Measurements from ENCODE around the gene VEPH1.

VEPH1 gene

GRCh38 chr3:157379525-157380140 lies 123.6 kb downstream of the VEPH1 start:
- TF ChIP-seq EZH2 (IDR thresholded peaks at IDR 0.05; ENCODE audit: borderline replicate concordance, low read depth, low read length, severe bottlenecking): no peak
- H3K9me3 ChIP-seq (ENCODE audit: insufficient read depth, low read length, severe bottlenecking): no peaks in the 10 kb centered on the region
- no peaks in the 10 kb centered on the region for H3K4me1 ChIP-seq (ENCODE audit: insufficient read depth, low read length)
- H3K27me3 ChIP-seq (ENCODE audit: insufficient read depth, low read length, poor library complexity): no peaks in the 10 kb centered on the region
- H3K9ac ChIP-seq (ENCODE audit: low read depth, low read length): no peak overlapping the region
- H3K79me2 ChIP-seq (ENCODE audit: insufficient read depth, low read length): no peaks in the 10 kb centered on the region
- ATAC-seq (ENCODE audit: insufficient read depth, low read depth) (no peak), DNase-seq (no peak)
- no peak overlapping the region for H3K27ac ChIP-seq (ENCODE audit: low read length)
- no peaks in the 10 kb centered on the region for H3K36me3 ChIP-seq (ENCODE audit: insufficient read depth, low read length)
- no peak overlapping the region for H3K4me3 ChIP-seq (ENCODE audit: low read depth in 1 of 2, low read length in 2 of 2)
- H2AFZ ChIP-seq (ENCODE audit: low read depth, low read length): no peak overlapping the region
- H4K20me1 ChIP-seq (ENCODE audit: insufficient read depth, low read length): no peaks in the 10 kb centered on the region
- no peak overlapping the region for H3K4me2 ChIP-seq (ENCODE audit: insufficient read depth, low read length)

DNA sequence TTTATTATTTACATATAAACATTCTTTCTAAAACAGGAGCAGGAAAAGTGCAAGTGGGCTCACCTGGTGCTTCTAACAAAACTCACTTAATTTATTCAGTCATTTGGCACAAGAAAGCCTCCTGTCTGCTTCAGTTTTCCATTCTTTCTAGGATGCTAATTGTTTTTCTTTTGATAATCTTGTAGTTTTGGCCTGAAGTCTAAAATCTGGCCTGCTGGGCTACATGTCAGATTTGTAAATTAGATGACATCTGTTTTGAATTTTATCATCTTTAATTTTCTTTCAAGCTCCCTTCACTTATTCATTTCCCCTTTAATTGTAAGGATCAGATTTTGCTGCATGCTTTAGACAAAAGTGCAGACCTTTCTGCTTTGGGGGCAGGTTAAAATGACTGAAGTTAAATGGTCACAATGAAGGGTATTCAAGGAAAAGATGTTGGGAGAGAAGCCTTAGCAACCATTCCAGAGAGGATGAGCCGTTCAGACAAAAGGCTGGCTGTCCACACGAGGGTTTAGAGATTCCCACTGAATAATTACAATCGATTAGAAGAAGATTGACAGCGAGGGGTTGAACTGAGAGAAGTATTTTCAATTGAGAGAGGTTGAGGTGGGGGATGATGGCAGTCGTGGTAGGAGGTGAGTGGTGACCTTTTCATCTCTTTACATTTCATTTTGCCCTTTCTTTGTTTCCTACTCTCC lies 126.5 kb downstream of the VEPH1 start:
- H3K4me1 ChIP-seq (ENCODE audit: insufficient read depth, low read length): no peaks in the 10 kb centered on the region
- no peak overlapping the region for H3K27ac ChIP-seq (ENCODE audit: low read length)
- no peak overlapping the region for H3K4me2 ChIP-seq (ENCODE audit: insufficient read depth, low read length)
- H3K9ac ChIP-seq (ENCODE audit: low read depth, low read length): no peak overlapping the region
- TF ChIP-seq CTCF (IDR thresholded peaks at IDR 0.05; ENCODE audit: borderline replicate concordance, extremely low read depth, low read length, poor library complexity, severe bottlenecking) (no peak), EZH2 (IDR thresholded peaks at IDR 0.05; ENCODE audit: borderline replicate concordance, low read depth, low read length, severe bottlenecking) (no peak)
- no peak for ATAC-seq (ENCODE audit: insufficient read depth, low read depth)
- H2AFZ ChIP-seq (ENCODE audit: low read depth, low read length): no peak overlapping the region
- H3K9me3 ChIP-seq (ENCODE audit: insufficient read depth, low read length, severe bottlenecking): no peaks in the 10 kb centered on the region
- no peaks in the 10 kb centered on the region for H3K27me3 ChIP-seq (ENCODE audit: insufficient read depth, low read length, poor library complexity)
- DNase-seq: no peak
- no peaks in the 10 kb centered on the region for H4K20me1 ChIP-seq (ENCODE audit: insufficient read depth, low read length)
- no peak overlapping the region for H3K4me3 ChIP-seq (ENCODE audit: low read depth in 1 of 2, low read length in 2 of 2)
- no peaks in the 10 kb centered on the region for H3K36me3 ChIP-seq (ENCODE audit: insufficient read depth, low read length)
- H3K79me2 ChIP-seq (ENCODE audit: insufficient read depth, low read length): no peaks in the 10 kb centered on the region

DNA sequence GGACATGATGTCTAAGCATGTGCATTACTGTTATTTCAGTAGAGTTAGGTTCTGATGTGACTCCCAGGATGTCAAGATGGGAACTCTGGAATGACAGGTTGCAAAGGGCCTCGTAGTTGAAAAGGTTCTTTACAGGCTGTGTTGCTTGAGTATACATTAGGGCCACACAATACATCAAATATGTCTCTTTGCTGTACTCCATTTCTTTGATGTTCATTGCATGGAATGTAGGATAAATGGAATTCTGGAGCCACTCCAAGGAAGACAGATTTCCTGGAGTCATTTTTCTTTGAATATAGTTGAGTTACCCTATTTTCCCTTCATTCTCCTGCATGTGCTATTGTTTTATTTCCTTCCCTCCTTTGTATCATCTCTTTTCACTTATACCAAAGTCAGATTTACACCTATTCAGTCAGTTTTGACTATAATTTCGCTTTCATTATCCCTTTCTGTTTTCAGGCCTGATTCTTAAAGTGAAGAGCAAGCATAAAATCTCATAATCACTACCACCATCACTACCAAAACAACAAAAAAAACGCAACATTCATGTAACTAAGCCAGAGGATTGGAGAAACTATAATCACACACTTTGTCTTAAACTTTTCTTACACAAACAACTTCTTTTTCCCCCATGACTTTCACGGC lies 127.8 kb downstream of the VEPH1 start:
- ATAC-seq (ENCODE audit: insufficient read depth, low read depth) (no peak), DNase-seq (no peak)
- no peaks in the 10 kb centered on the region for H3K36me3 ChIP-seq (ENCODE audit: insufficient read depth, low read length)
- no peak overlapping the region for H3K4me2 ChIP-seq (ENCODE audit: insufficient read depth, low read length)
- H3K27me3 ChIP-seq (ENCODE audit: insufficient read depth, low read length, poor library complexity): no peaks in the 10 kb centered on the region
- no peaks in the 10 kb centered on the region for H3K79me2 ChIP-seq (ENCODE audit: insufficient read depth, low read length)
- no peaks in the 10 kb centered on the region for H3K4me1 ChIP-seq (ENCODE audit: insufficient read depth, low read length)
- no peaks in the 10 kb centered on the region for H3K9me3 ChIP-seq (ENCODE audit: insufficient read depth, low read length, severe bottlenecking)
- no peak overlapping the region for H2AFZ ChIP-seq (ENCODE audit: low read depth, low read length)
- TF ChIP-seq EZH2 (IDR thresholded peaks at IDR 0.05; ENCODE audit: borderline replicate concordance, low read depth, low read length, severe bottlenecking) (no peak), CTCF (IDR thresholded peaks at IDR 0.05; ENCODE audit: borderline replicate concordance, extremely low read depth, low read length, poor library complexity, severe bottlenecking) (no peak)
- no peak overlapping the region for H3K4me3 ChIP-seq (ENCODE audit: low read depth in 1 of 2, low read length in 2 of 2)
- no peak overlapping the region for H3K9ac ChIP-seq (ENCODE audit: low read depth, low read length)
- H4K20me1 ChIP-seq (ENCODE audit: insufficient read depth, low read length): no peaks in the 10 kb centered on the region
- no peak overlapping the region for H3K27ac ChIP-seq (ENCODE audit: low read length)

GRCh38 chr3:157374933-157375332 lies 128.3 kb downstream of the VEPH1 start:
- Histone ChIP-seq H3K27me3 (ENCODE audit: insufficient read depth, low read length, poor library complexity) (no peaks in the 10 kb centered on the region), H3K4me3 (ENCODE audit: low read depth in 1 of 2, low read length in 2 of 2) (no peak overlapping the region), H3K36me3 (ENCODE audit: insufficient read depth, low read length) (no peaks in the 10 kb centered on the region), H3K79me2 (ENCODE audit: insufficient read depth, low read length) (no peaks in the 10 kb centered on the region), H3K4me1 (ENCODE audit: insufficient read depth, low read length) (no peaks in the 10 kb centered on the region), H2AFZ (ENCODE audit: low read depth, low read length) (no peak overlapping the region), H3K9ac (ENCODE audit: low read depth, low read length) (no peak overlapping the region), H3K4me2 (ENCODE audit: insufficient read depth, low read length) (no peak overlapping the region), H3K9me3 (ENCODE audit: insufficient read depth, low read length, severe bottlenecking) (no peaks in the 10 kb centered on the region), H4K20me1 (ENCODE audit: insufficient read depth, low read length) (no peaks in the 10 kb centered on the region), H3K27ac (ENCODE audit: low read length) (no peak overlapping the region)
- DNase-seq (no peak), ATAC-seq (ENCODE audit: insufficient read depth, low read depth) (no peak)
- TF ChIP-seq CTCF (IDR thresholded peaks at IDR 0.05; ENCODE audit: borderline replicate concordance, extremely low read depth, low read length, poor library complexity, severe bottlenecking) (no peak), EZH2 (IDR thresholded peaks at IDR 0.05; ENCODE audit: borderline replicate concordance, low read depth, low read length, severe bottlenecking) (no peak)

Measured in DND-41 (cell line).